ENCODE data around the gene FAM222A.

FAM222A gene

GRCh38 chr12:109743076-109743910 is 29.7 kb downstream of the FAM222A start:
- TF ChIP-seq, protein P1, sequence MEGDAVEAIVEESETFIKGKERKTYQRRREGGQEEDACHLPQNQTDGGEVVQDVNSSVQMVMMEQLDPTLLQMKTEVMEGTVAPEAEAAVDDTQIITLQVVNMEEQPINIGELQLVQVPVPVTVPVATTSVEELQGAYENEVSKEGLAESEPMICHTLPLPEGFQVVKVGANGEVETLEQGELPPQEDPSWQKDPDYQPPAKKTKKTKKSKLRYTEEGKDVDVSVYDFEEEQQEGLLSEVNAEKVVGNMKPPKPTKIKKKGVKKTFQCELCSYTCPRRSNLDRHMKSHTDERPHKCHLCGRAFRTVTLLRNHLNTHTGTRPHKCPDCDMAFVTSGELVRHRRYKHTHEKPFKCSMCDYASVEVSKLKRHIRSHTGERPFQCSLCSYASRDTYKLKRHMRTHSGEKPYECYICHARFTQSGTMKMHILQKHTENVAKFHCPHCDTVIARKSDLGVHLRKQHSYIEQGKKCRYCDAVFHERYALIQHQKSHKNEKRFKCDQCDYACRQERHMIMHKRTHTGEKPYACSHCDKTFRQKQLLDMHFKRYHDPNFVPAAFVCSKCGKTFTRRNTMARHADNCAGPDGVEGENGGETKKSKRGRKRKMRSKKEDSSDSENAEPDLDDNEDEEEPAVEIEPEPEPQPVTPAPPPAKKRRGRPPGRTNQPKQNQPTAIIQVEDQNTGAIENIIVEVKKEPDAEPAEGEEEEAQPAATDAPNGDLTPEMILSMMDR (IDR thresholded peaks at IDR 0.05; ENCODE audit: low read depth, low read length, missing control alignments) = no peak
- DNase-seq (ENCODE audit: low read depth) = no peak
- no peak overlapping the region for H3K4me3 ChIP-seq (ENCODE audit: low read depth, low read length)

DNA sequence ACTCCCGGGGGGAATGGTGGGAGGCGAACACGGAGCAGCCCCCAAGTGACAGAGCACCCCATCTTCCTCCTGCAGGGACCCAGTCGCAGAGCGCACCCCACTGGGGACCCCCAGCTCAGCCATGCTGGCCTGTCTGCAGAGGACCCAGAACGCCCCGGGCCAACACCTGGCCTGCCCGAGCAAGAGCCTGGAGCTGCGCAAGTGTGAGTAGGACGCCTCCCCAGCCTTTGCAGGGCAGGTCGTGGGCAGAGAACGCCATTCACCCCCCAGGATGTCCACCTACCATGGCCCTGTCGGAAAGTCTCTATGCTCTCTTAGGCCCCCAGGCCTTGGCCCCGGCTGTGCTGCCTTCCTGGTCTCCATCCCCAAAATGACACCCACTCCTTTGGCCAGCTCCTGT is 30.4 kb downstream of the FAM222A start:
- DNase-seq (ENCODE audit: low read depth) = no peak
- TF ChIP-seq, protein P1 (IDR thresholded peaks at IDR 0.05; ENCODE audit: low read depth, low read length, missing control alignments) = no peak
- no peak overlapping the region for H3K4me3 ChIP-seq (ENCODE audit: low read depth, low read length)

DNA sequence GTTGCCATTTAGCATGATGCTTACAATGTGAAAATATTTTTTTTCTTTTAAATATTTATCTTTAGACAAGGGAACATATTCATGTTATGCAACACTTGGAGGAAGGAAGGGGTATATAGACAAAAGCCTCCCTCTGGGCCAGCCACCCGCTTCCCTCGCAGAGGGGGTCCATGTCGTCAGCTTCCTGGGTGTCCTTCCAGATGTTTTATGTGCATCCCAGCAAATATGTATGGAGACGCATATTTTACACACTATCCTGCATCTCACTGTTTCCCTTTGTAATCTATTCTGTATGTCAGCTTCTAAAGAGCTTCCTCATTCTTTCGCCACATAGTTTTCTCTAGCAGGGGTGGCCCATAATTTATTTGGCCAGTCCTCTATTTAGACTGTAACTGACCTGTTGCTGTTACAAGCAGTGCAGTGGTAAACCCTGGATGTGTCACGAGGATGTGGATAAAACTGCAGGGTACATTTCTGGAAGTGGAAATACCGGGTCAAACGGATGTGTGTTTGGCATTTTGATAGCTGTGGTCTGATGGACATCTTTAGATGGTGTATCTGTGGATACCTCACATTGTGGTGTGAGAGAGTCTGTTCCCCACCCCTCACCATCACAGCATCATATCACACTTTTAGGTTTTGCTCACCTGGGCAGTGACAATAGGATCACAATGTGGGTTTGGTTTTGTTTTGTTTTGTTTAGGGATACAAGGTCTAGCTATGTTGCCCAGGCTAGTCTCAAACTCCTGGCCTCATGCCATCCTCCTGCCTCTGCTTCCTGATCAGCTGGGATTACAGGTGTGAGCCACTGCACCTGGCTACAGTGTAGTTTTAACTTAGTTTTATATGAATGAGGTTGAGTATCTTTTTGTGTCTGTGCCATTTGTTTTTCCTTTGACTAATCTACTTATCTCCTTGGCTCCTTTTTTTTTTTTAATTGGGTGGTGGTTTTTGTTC is 31.6 kb downstream of the FAM222A start:
- no peak overlapping the region for H3K4me3 ChIP-seq (ENCODE audit: low read depth, low read length)
- TF ChIP-seq, protein P1 (IDR thresholded peaks at IDR 0.05; ENCODE audit: low read depth, low read length, missing control alignments) = no peak
- no peak for DNase-seq (ENCODE audit: low read depth)

DNA sequence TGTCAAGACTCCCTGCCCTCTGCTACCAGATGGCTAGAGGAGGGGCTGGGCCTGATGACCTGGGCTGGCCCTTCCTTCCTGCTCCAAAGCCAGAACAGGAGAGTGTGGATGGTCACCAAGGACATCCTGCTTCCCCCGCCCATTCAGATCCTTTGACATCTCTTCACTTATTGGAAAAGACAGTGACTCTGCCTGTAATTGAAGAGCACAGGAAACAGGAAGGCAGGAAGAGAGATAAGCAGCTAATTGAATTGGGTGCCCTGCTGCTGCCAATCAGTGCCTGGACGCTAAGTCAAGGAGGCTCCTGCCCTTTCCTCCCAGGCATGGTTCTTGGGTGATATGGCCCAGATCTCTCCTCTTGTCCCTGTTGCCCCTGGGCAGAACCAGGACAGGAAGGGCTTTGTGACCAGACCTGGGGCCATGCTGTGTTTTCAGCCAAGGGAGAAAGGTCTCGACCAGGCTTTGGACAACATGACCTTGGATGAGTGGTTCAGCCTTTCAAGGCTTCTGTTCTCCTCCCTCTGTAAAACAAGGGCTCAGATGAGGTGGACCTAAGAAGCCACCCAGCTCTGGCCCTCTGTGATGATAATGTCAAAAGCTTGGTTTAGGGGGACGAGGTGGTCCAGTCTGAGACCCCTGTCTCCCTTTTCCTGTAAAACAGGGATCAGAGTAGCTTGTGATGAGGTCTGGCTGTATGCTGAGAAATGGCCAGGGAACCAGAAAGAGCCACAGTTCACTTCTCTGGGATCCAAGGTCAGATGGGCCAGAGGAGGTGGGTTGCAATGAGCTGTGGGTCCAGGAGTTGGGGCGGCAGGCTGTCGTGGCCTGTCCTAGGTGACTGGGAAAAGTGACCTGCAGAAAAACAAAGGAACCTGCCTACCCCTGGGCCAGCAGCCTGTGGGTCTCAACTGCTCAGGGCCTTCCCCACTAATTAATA is 38.8 kb downstream of the FAM222A start:
- H3K4me3 ChIP-seq (ENCODE audit: low read depth, low read length) = no peak overlapping the region
- TF ChIP-seq, protein P1 (IDR thresholded peaks at IDR 0.05; ENCODE audit: low read depth, low read length, missing control alignments) = no peak
- DNase-seq (ENCODE audit: low read depth) = no peak

- no peak for DNase-seq (ENCODE audit: low read depth)
- no peak overlapping the region for H3K4me3 ChIP-seq (ENCODE audit: low read depth, low read length)
- TF ChIP-seq, protein P1 (IDR thresholded peaks at IDR 0.05; ENCODE audit: low read depth, low read length, missing control alignments) = no peak
These were observed 39.4 kb downstream of the FAM222A start for GRCh38 chr12:109753054-109753401.

DNA sequence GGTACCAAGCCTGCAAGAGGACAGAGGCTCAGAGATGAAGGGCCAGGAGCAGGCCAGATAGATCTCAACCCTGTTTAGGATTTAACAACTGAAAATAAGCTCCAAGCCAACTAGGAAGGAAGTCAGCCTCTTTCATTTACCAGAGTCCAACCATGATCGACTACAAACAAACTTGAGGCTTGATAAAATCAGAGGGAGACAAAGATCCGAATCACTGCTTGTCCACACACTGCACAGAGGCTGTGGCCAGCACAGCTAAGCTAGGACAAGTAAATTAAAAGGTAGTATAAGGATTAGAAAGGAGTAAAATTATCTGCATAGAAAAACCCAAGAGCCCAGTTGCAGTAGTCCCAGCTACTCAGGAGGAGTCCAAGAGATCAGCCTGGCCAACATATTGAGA is 40.3 kb downstream of the FAM222A start:
- H3K4me3 ChIP-seq (ENCODE audit: low read depth, low read length) = no peak overlapping the region
- no peak for DNase-seq (ENCODE audit: low read depth)
- TF ChIP-seq, protein P1 (IDR thresholded peaks at IDR 0.05; ENCODE audit: low read depth, low read length, missing control alignments) = no peak
